D721Med (cell line): Measurements from ENCODE around the gene ANKRD6.

Experiments
- DNase-seq: peaks from one replicate; pipeline ENCODE4 v3.0.0; 2011; ENCODE audit warnings: low spot score; ENCODE audit not compliant: insufficient read length
- FAIRE-seq: peaks from 2 replicates; lab custom pipeline; 2011; peaks lifted over from hg19 to GRCh38; lab: Jason Lieb, UNC
- CTCF ChIP-seq: IDR thresholded peaks from 2 replicates; pipeline ENCODE4 v1.5.1; 2012; ENCODE audit warnings: mild to moderate bottlenecking, control low read depth; ENCODE audit not compliant: insufficient read depth; ENCODE audit errors: missing control alignments

ANKRD6 gene

DNA sequence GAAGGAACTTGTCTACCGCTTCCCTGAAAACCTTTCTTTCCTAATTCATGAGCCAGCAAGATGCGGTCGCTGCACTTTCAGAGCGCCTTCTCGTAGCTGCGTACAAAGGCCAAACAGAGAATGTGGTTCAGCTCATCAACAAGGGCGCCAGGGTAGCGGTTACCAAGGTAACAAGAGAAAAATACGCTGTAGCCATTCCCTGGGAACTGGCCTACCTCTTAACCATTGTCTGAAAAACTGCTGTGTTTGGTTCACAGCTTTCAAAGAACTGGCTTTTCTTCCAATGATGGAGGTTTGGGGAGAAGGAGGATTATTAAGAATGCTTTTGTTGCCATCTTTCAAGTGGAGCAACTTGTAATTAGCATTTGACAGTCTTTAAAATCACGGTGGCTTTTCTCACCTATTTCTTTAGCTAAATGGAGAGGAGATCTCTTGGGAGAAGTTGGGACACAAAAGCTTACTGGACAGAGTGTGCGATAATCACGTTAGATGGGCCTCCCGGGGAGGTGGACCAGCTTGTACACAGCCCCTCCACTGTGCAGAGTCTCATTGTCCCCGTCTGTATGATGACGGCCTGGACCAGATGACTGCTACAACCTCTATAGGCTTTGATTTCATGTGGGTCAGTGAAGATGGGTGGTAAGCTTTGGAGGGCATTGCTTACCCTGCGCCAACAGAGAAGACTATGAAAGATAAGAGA is 134.1 kb downstream of the ANKRD6 start:
- TF ChIP-seq CTCF = no peak
- FAIRE-seq (no peak), DNase-seq (no peak)

DNA sequence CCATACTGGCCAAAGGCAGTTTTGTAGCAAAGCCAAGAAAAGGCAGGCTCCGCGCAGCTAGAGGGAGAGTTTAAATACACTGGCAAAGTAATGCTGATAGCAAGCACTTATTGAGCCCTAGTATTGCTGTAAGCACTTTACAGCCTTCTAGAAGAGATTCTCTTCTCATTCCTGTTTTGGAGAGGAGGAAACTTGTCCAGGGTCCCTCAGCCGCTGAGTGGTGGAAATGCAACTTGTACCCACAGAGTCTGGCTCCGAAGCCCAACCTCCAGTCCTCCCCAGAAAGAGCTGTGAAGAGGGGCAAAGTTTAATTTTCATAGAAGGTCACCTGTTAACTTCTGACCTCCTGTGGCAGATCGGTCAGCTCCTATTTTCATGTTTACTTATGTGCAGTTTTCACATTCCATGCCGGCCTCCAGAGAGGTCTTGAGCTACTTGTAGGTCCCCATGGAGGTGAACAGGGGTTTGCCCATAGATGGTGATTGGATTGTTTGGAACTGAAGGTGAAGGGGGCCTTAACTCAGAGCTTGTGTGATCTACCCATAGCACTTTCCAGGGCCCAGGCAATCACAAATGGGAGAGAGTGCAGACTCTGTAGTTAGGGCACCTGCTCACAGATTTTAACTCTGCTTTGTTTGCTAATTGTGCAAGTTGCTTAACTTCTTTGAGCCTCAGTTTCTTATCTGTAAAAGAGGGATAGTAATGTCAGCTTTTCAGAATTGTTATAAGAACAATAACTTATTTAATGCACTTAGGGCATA is 134.9 kb downstream of the ANKRD6 start:
- TF ChIP-seq CTCF = no peak
- FAIRE-seq (no peak), DNase-seq (no peak)

DNA sequence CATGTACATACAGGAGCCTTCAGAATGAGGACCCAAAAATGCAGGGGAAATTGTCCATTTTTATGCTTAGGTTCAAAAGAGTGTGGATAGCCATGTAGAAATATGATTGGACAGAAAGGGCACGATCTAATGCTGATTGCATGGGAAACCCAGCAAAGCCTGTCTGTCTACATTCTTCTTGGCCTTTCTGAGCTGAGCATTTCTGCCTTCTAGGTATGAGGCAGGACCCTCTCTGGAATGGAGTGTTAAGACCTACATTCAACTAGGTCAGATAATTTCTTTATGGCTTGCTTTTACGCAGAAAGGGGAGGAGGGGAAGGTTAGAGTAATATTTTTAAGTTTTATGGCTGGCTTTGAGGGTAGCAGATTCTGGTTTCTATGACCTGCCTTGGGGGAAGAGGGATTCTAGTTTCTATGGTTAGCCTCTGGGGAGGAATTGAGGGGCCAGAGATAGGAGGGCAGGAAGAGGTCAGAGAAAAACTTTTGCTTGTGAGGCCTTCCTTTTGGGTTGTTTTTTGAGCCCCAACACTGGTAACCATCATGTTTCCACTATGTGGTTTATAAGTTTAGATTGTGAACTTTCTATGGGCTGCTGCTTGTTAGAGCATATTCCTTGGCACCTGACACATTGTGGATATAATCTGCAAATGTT is 142.1 kb downstream of the ANKRD6 start:
- no peak for TF ChIP-seq CTCF
- no peak for DNase-seq
- FAIRE-seq = no peak

DNA sequence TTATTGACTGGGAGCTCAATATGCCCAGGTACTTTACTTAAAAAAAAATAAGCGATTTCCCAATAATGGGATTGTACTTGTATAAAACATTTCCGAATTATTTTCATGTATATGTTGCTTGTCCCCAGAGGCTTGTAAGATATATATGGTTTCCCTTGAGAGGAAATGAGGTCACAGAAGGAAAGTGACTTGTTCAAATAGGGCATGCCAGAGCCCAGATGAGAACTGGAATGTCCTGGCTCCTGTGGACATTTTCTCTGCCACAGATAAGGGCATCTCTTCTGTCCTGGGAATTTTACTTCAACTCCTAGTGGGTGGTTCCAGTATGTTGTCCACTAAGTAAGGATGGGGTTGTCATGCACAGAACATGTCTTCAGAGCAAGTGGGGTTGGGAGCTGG is 142.6 kb downstream of the ANKRD6 start:
- DNase-seq = no peak
- no peak for TF ChIP-seq CTCF
- no peak for FAIRE-seq

- TF ChIP-seq CTCF = no peak
- FAIRE-seq (no peak), DNase-seq (no peak)
Observed at GRCh38 chr6:89580997-89581666, 148.2 kb downstream of the ANKRD6 start.

DNA sequence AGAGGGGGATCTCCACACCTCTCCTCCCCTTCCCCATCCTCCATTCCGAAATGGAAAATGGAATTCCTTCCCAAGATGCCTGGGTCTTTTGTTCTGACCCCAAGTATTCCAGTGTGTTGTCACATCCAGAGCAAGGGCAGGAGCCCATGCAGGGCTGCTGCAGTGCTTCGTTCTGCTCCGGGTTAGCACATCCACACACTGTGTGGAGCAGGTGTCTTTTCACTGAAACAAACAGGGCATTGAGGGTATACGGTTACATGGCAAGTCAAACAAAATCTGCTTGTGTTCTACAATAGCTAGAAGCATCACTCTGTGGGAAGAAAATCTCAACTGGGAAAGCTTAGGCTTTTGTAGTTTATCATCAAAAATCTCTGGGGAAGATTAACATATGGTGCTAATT is 148.7 kb downstream of the ANKRD6 start:
- no peak for DNase-seq
- TF ChIP-seq CTCF = no peak
- no peak for FAIRE-seq
